ENCODE data around the gene GALC. TPM values are rescaled to one million over a fixed set of nuclear protein-coding genes. Genes with fewer than 3 reads are reported as not detected.
A peak's percentile ranks its signal among the peaks of the same experiment; 100 is the strongest.
"Not testable (repeated sequence)": the region's sequence is repeated elsewhere in the genome, so short reads cannot be mapped to it uniquely, and the experiment has no call there.

The GALC gene
- total RNA-seq, 2 experiments from 2014 or later: 15.6 to 17.0 TPM

GRCh38 chr14:88025313-88025712, 32.3 kb upstream of the GALC start:
- Mint-ChIP-seq H3K4me3 (no peak overlapping the region), H3K27me3 (ENCODE audit: low read depth) (no peaks in the 10 kb centered on the region), H3K36me3 (ENCODE audit: low read depth) (peaks cover 39% of the 10 kb centered on the region), H3K9me3 (ENCODE audit: insufficient read depth) (peaks cover 8% of the 10 kb centered on the region), H3K27ac (no peak overlapping the region), H3K4me1 (ENCODE audit: low read depth) (peaks cover 78% of the 10 kb centered on the region)
- ATAC-seq (no peak), DNase-seq (no peak)
- ChIA-PET CTCF (interaction anchor here (1.1 to 2.5 kb wide), 2 partner anchors 10 to 143 kb away, joined by 3 to 14 read pairs; no protein-coding TSS in a partner anchor), POLR2A (interaction anchor here (2.1 kb wide), 1 partner anchor 20 kb away, joined by 5 read pairs; no protein-coding TSS in a partner anchor)

- CTCF ChIA-PET; H3K27me3 Mint-ChIP-seq (ENCODE audit: low read depth); DNase-seq; ATAC-seq; POLR2A ChIA-PET; H3K4me3 Mint-ChIP-seq; H3K9me3 Mint-ChIP-seq (ENCODE audit: insufficient read depth): not testable (repeated sequence)
- Mint-ChIP-seq H3K36me3 (ENCODE audit: low read depth) (peaks cover 46% of the 10 kb centered on the region), H3K4me1 (ENCODE audit: low read depth) (peaks cover 78% of the 10 kb centered on the region), H3K27ac (peak overlapping the region; percentile 80)
Measured at GRCh38 chr14:88024252-88025086, 31.5 kb upstream of the GALC start.

GRCh38 chr14:88023658-88024187, 30.7 kb upstream of the GALC start:
- ATAC-seq (peak; percentile 63), DNase-seq (peak; percentile 32)
- Mint-ChIP-seq H3K27ac (peak overlapping the region; percentile 80), H3K4me1 (ENCODE audit: low read depth) (peaks cover 76% of the 10 kb centered on the region), H3K27me3 (ENCODE audit: low read depth) (no peaks in the 10 kb centered on the region), H3K4me3 (peak overlapping the region; percentile 9), H3K36me3 (ENCODE audit: low read depth) (peaks cover 50% of the 10 kb centered on the region), H3K9me3 (ENCODE audit: insufficient read depth) (peaks cover 7% of the 10 kb centered on the region)
- ChIA-PET POLR2A (no interaction called here), CTCF (no interaction called here)

GRCh38 chr14:88017535-88017934, 24.6 kb upstream of the GALC start:
- peaks cover 72% of the 10 kb centered on the region for H3K36me3 Mint-ChIP-seq (ENCODE audit: low read depth)
- H3K4me1 Mint-ChIP-seq (ENCODE audit: low read depth): peaks cover 48% of the 10 kb centered on the region
- CTCF ChIA-PET: interaction anchor here (1.5 to 5.1 kb wide), 4 partner anchors 11 to 72 kb away, joined by 4 to 31 read pairs (median 6); no protein-coding TSS in a partner anchor
- no peak for DNase-seq
- POLR2A ChIA-PET: interaction anchor here (0.6 kb wide), 1 partner anchor 917 kb away, joined by 3 read pairs; no protein-coding TSS in a partner anchor
- no peaks in the 10 kb centered on the region for H3K27me3 Mint-ChIP-seq (ENCODE audit: low read depth)
- H3K4me3 Mint-ChIP-seq: no peak overlapping the region
- peaks cover 3% of the 10 kb centered on the region for H3K9me3 Mint-ChIP-seq (ENCODE audit: insufficient read depth)
- H3K27ac Mint-ChIP-seq: no peak overlapping the region
- ATAC-seq: no peak

- no peak overlapping the region for H3K4me3 Mint-ChIP-seq
Measured at GRCh38 chr14:88016768-88017167, 23.8 kb upstream of the GALC start.

GRCh38 chr14:88013750-88014349, 20.9 kb upstream of the GALC start:
- no peaks in the 10 kb centered on the region for H3K27me3 Mint-ChIP-seq (ENCODE audit: low read depth)
- DNase-seq (peak; percentile 46), ATAC-seq (no peak)
- H3K4me3 Mint-ChIP-seq: no peak overlapping the region
- ChIA-PET CTCF (interaction anchor here (0.7 to 5.1 kb wide), 23 partner anchors 11 to 478 kb away, joined by 3 to 31 read pairs (median 5); partner anchors contain the start of gene GALC), POLR2A (interaction anchor here (1.0 kb wide), 1 partner anchor 11 kb away, joined by 3 read pairs; no protein-coding TSS in a partner anchor)
- H3K4me1 Mint-ChIP-seq (ENCODE audit: low read depth): peaks cover 63% of the 10 kb centered on the region
- peaks cover 82% of the 10 kb centered on the region for H3K36me3 Mint-ChIP-seq (ENCODE audit: low read depth)
- no peaks in the 10 kb centered on the region for H3K9me3 Mint-ChIP-seq (ENCODE audit: insufficient read depth)
- peak overlapping the region; percentile 4 for H3K27ac Mint-ChIP-seq

More at GRCh38 chr14:88016768-88017167, 23.8 kb upstream of the GALC start:
- DNase-seq (no peak), ATAC-seq (no peak)
- H3K36me3 Mint-ChIP-seq (ENCODE audit: low read depth): peaks cover 80% of the 10 kb centered on the region
- peaks cover 3% of the 10 kb centered on the region for H3K9me3 Mint-ChIP-seq (ENCODE audit: insufficient read depth)
- POLR2A ChIA-PET: interaction anchor here (1.1 kb wide), 1 partner anchor 12 kb away, joined by 4 read pairs; the partner anchor contains the start of gene GPR65
- H3K4me1 Mint-ChIP-seq (ENCODE audit: low read depth): peaks cover 53% of the 10 kb centered on the region
- no peak overlapping the region for H3K27ac Mint-ChIP-seq
- H3K27me3 Mint-ChIP-seq (ENCODE audit: low read depth): no peaks in the 10 kb centered on the region
- CTCF ChIA-PET: interaction anchor here (0.8 to 5.1 kb wide), 6 partner anchors 10 to 173 kb away, joined by 4 to 31 read pairs (median 6); no protein-coding TSS in a partner anchor

- Mint-ChIP-seq H3K36me3 (ENCODE audit: low read depth) (peaks cover 81% of the 10 kb centered on the region), H3K9me3 (ENCODE audit: insufficient read depth) (no peaks in the 10 kb centered on the region), H3K4me1 (ENCODE audit: low read depth) (peaks cover 71% of the 10 kb centered on the region), H3K27ac (no peak overlapping the region), H3K27me3 (ENCODE audit: low read depth) (no peaks in the 10 kb centered on the region), H3K4me3 (no peak overlapping the region)
- ChIA-PET POLR2A (interaction anchor here (1.4 kb wide), 1 partner anchor 372 kb away, joined by 3 read pairs; no protein-coding TSS in a partner anchor), CTCF (interaction anchor here (0.7 to 5.1 kb wide), 8 partner anchors 10 to 177 kb away, joined by 3 to 31 read pairs (median 6); partner anchors contain the start of gene GALC)
- no peak for ATAC-seq
- DNase-seq: no peak
Measured at GRCh38 chr14:88012495-88012894, 19.5 kb upstream of the GALC start.

GRCh38 chr14:88010331-88010730, 17.3 kb upstream of the GALC start:
- no peak for ATAC-seq
- POLR2A ChIA-PET: interaction anchor here (1.2 kb wide), 1 partner anchor 20 kb away, joined by 3 read pairs; no protein-coding TSS in a partner anchor

GRCh38 chr14:88009486-88009885, 16.5 kb upstream of the GALC start:
- CTCF ChIA-PET: interaction anchor here (1.1 to 1.6 kb wide), 6 partner anchors 9 to 63 kb away, joined by 3 to 4 read pairs (median 3); no protein-coding TSS in a partner anchor
- peak overlapping the region; percentile 80 for H3K4me3 Mint-ChIP-seq
- peaks cover 74% of the 10 kb centered on the region for H3K36me3 Mint-ChIP-seq (ENCODE audit: low read depth)
- H3K9me3 Mint-ChIP-seq (ENCODE audit: insufficient read depth): no peaks in the 10 kb centered on the region
- H3K27ac Mint-ChIP-seq: no peak overlapping the region
- no peaks in the 10 kb centered on the region for H3K27me3 Mint-ChIP-seq (ENCODE audit: low read depth)
- peaks cover 59% of the 10 kb centered on the region for H3K4me1 Mint-ChIP-seq (ENCODE audit: low read depth)
- ATAC-seq (no peak), DNase-seq (no peak)
- POLR2A ChIA-PET: interaction anchor here (0.9 to 1.6 kb wide), 4 partner anchors 14 to 20 kb away, joined by 3 to 7 read pairs (median 3); partner anchors contain the start of gene GALC

More at GRCh38 chr14:88010331-88010730, 17.3 kb upstream of the GALC start:
- H3K36me3 Mint-ChIP-seq (ENCODE audit: low read depth): peaks cover 75% of the 10 kb centered on the region
- H3K4me1 Mint-ChIP-seq (ENCODE audit: low read depth): peaks cover 57% of the 10 kb centered on the region
- DNase-seq: no peak
- H3K27me3 Mint-ChIP-seq (ENCODE audit: low read depth): no peaks in the 10 kb centered on the region
- CTCF ChIA-PET: interaction anchor here (1.6 kb wide), 1 partner anchor 31 kb away, joined by 4 read pairs; no protein-coding TSS in a partner anchor
- H3K27ac Mint-ChIP-seq: no peak overlapping the region
- no peaks in the 10 kb centered on the region for H3K9me3 Mint-ChIP-seq (ENCODE audit: insufficient read depth)
- no peak overlapping the region for H3K4me3 Mint-ChIP-seq

- Mint-ChIP-seq H3K27me3 (ENCODE audit: low read depth) (no peaks in the 10 kb centered on the region), H3K36me3 (ENCODE audit: low read depth) (peaks cover 64% of the 10 kb centered on the region), H3K4me1 (ENCODE audit: low read depth) (peaks cover 61% of the 10 kb centered on the region), H3K27ac (peak overlapping the region; percentile 86), H3K9me3 (ENCODE audit: insufficient read depth) (no peaks in the 10 kb centered on the region), H3K4me3 (peak overlapping the region; percentile 80)
- ChIA-PET POLR2A (interaction anchor here (1.6 kb wide), 1 partner anchor 16 kb away, joined by 7 read pairs; the partner anchor contains the start of gene GALC), CTCF (interaction anchor here (1.1 to 4.5 kb wide), 4 partner anchors 10 to 63 kb away, joined by 3 to 24 read pairs (median 3); partner anchors contain the start of gene GALC)
- no peak for ATAC-seq
- DNase-seq: no peak
Measured at GRCh38 chr14:88008039-88008742, 15.2 kb upstream of the GALC start.

Measured in activated CD8-positive, alpha-beta T cell treated with anti-CD3 and anti-CD28 coated beads, Interleukin-2, amount 10 ng/mL, durations not matched to agents 7 days and 5 days (primary cell).